GM12891 (cell line): ENCODE results near the gene SPOPL.
"Not testable (repeated sequence)": the region's sequence is repeated elsewhere in the genome, so short reads cannot be mapped to it uniquely, and the experiment has no call there.

Source experiments
- DNase-seq: peaks from one replicate; pipeline ENCODE4 v3.0.0; 2011; ENCODE audit warnings: low spot score; ENCODE audit not compliant: insufficient read length
- FAIRE-seq: peaks from 2 replicates; lab custom pipeline; 2011; peaks lifted over from hg19 to GRCh38; lab: Jason Lieb, UNC
- PAX5 ChIP-seq: IDR thresholded peaks from 2 replicates; pipeline ENCODE4 v1.6.1; 2011; ENCODE audit warnings: low read length, moderate library complexity, mild to moderate bottlenecking; ENCODE audit not compliant: insufficient read depth, severe bottlenecking
- POLR2A ChIP-seq: IDR thresholded peaks from 2 replicates; pipeline ENCODE4 v1.6.1; 2011; ENCODE audit warnings: low read depth, low read length, control low read depth
- POLR2AphosphoS5 ChIP-seq: IDR thresholded peaks from 2 replicates; pipeline ENCODE4 v1.6.1; 2011; ENCODE audit warnings: low read depth, low read length, control low read depth
- POU2F2 ChIP-seq: IDR thresholded peaks from 2 replicates; pipeline ENCODE4 v1.6.1; 2011; ENCODE audit warnings: low read depth, mild to moderate bottlenecking, control low read depth, low read length, moderate library complexity
- SPI1 ChIP-seq: IDR thresholded peaks from 2 replicates; pipeline ENCODE4 v1.6.1; 2011; ENCODE audit warnings: low read depth, low read length, control low read depth
- TAF1 ChIP-seq: IDR thresholded peaks from 2 replicates; pipeline ENCODE4 v1.6.1; 2011; ENCODE audit warnings: low read depth, low read length, control low read depth

The SPOPL gene

GRCh38 chr2:138474100-138474825, 27.3 kb upstream of the SPOPL start:
- TF ChIP-seq PAX5 (no peak), POU2F2 (no peak), POLR2AphosphoS5 (no peak), POLR2A (no peak), SPI1 (no peak), TAF1 (no peak)
- FAIRE-seq (peak; percentile 13), DNase-seq (no peak)

GRCh38 chr2:138475277-138475776, 26.2 kb upstream of the SPOPL start:
- TF ChIP-seq SPI1, result peak; percentile 85
- no peak for TF ChIP-seq POLR2AphosphoS5
- peak; percentile 79 for FAIRE-seq
- DNase-seq, result no peak

GRCh38 chr2:138476186-138476585, 25.4 kb upstream of the SPOPL start:
- FAIRE-seq (no peak), DNase-seq (no peak)
- TF ChIP-seq POLR2A (no peak), SPI1 (no peak), TAF1 (no peak), PAX5 (no peak), POLR2AphosphoS5 (no peak), POU2F2 (no peak)

GRCh38 chr2:138476940-138477339, 24.6 kb upstream of the SPOPL start:
- FAIRE-seq, result no peak
- no peak for DNase-seq
- no peak for TF ChIP-seq TAF1
- no peak for TF ChIP-seq SPI1
- no peak for TF ChIP-seq PAX5
- no peak for TF ChIP-seq POU2F2
- TF ChIP-seq POLR2AphosphoS5, result no peak
- no peak for TF ChIP-seq POLR2A

GRCh38 chr2:138482796-138483195, 18.8 kb upstream of the SPOPL start:
- FAIRE-seq, DNase-seq: not testable (repeated sequence)

GRCh38 chr2:138485019-138485418, 16.6 kb upstream of the SPOPL start:
- FAIRE-seq (no peak), DNase-seq (no peak)

GRCh38 chr2:138486363-138487198, 15.0 kb upstream of the SPOPL start:
- TF ChIP-seq SPI1 (no peak), POLR2AphosphoS5 (no peak), POU2F2 (no peak), POLR2A (no peak), PAX5 (no peak), TAF1 (no peak)
- DNase-seq (no peak), FAIRE-seq (no peak)

More at GRCh38 chr2:138485019-138485418, 16.6 kb upstream of the SPOPL start:
- TF ChIP-seq POLR2A (no peak), POU2F2 (no peak), TAF1 (no peak), PAX5 (no peak), POLR2AphosphoS5 (no peak), SPI1 (no peak)

- FAIRE-seq, result no peak
- no peak for DNase-seq
- no peak for TF ChIP-seq SPI1
- no peak for TF ChIP-seq POU2F2
- TF ChIP-seq POLR2A, result no peak
- TF ChIP-seq PAX5, result no peak
- no peak for TF ChIP-seq TAF1
- no peak for TF ChIP-seq POLR2AphosphoS5
Observed at GRCh38 chr2:138490673-138491494, 10.7 kb upstream of the SPOPL start.

GRCh38 chr2:138491495-138491862, 10.1 kb upstream of the SPOPL start:
- FAIRE-seq, result no peak
- TF ChIP-seq TAF1, result no peak
- no peak for TF ChIP-seq POLR2AphosphoS5
- TF ChIP-seq PAX5, result no peak
- no peak for TF ChIP-seq POU2F2
- no peak for TF ChIP-seq SPI1
- no peak for TF ChIP-seq POLR2A
- DNase-seq, result no peak
